MM.1S (cell line): Measurements from ENCODE around the gene KCNMB2.

Experiments used
- DNase-seq: peaks from one replicate; pipeline ENCODE4 v3.0.0-alpha.2; 2015
- H2AFZ ChIP-seq: fragments of 300-600 bp; sonication (generic); 2 replicates; pipeline ENCODE4 v1.6.0; 2016; ENCODE audit warnings: antibody characterized with exemption, low read length
- H3F3A ChIP-seq: fragments of 300-600 bp; sonication (generic); 2 replicates; pipeline ENCODE4 v1.6.1; 2016; ENCODE audit warnings: mild to moderate bottlenecking, antibody characterized with exemption, low read length, moderate library complexity, mixed read lengths; ENCODE audit not compliant: insufficient read depth
- H3K27ac ChIP-seq: fragments of 300-600 bp; sonication (generic); 2 replicates; pipeline ENCODE4 v1.5.1; 2016; ENCODE audit warnings: mild to moderate bottlenecking, low read length
- H3K27me3 ChIP-seq: fragments of 300-600 bp; sonication (generic); replicated peaks from 2 replicates; pipeline ENCODE4 v1.6.0; 2016; ENCODE audit warnings: low read length; ENCODE audit not compliant: insufficient read depth
- H3K36me3 ChIP-seq: fragments of 300-600 bp; sonication (generic); replicated peaks from 2 replicates; pipeline ENCODE4 v1.6.1; 2016; ENCODE audit warnings: mild to moderate bottlenecking, low read length, mixed read lengths; ENCODE audit not compliant: insufficient read depth
- H3K4me1 ChIP-seq: fragments of 300-600 bp; sonication (generic); 2 replicates; pipeline ENCODE4 v1.6.1; 2016; ENCODE audit warnings: low read length, mixed read lengths
- H3K4me2 ChIP-seq: fragments of 300-600 bp; sonication (generic); 2 replicates; pipeline ENCODE4 v1.6.0; 2016; ENCODE audit warnings: low read depth, low read length
- H3K4me3 ChIP-seq: fragments of 300-600 bp; sonication (generic); 2 replicates; pipeline ENCODE4 v1.5.1; 2016; ENCODE audit warnings: low read length, mixed read lengths
- H3K79me2 ChIP-seq: fragments of 300-600 bp; sonication (generic); 2 replicates; pipeline ENCODE4 v1.6.1; 2016; ENCODE audit warnings: mixed run types, low read length, mixed read lengths
- H3K9ac ChIP-seq: fragments of 300-600 bp; sonication (generic); 2 replicates; pipeline ENCODE4 v1.6.1; 2016; ENCODE audit warnings: low read length, mixed read lengths
- H3K9me2 ChIP-seq: fragments of 300-600 bp; sonication (generic); replicated peaks from 2 replicates; pipeline ENCODE4 v1.6.1; 2016; ENCODE audit warnings: mild to moderate bottlenecking, low read length, mixed read lengths; ENCODE audit not compliant: insufficient read depth
- H3K9me3 ChIP-seq: fragments of 300-600 bp; sonication (generic); replicated peaks from 2 replicates; pipeline ENCODE4 v1.6.1; 2016; ENCODE audit warnings: mild to moderate bottlenecking, low read length, mixed read lengths; ENCODE audit not compliant: insufficient read depth
- H4K20me1 ChIP-seq: fragments of 300-600 bp; sonication (generic); 2 replicates; pipeline ENCODE4 v1.6.1; 2016; ENCODE audit warnings: mild to moderate bottlenecking, low read length, moderate library complexity, mixed read lengths; ENCODE audit not compliant: insufficient read depth
- EZH2 ChIP-seq: fragments of 300-600 bp; sonication (generic); optimal IDR thresholded peaks from 2 replicates; pipeline ENCODE3; 2017; ENCODE audit warnings: low read depth, mild to moderate bottlenecking, antibody characterized with exemption, low read length, mixed read lengths
- EZH2phosphoT487 ChIP-seq: fragments of 300-600 bp; sonication (generic); IDR thresholded peaks from 2 replicates; pipeline ENCODE4 v1.6.1; 2018; ENCODE audit warnings: antibody characterized with exemption, low read length
- TF ChIP-seq, protein P1 (sequence below): fragments of 300-600 bp; sonication (generic); IDR thresholded peaks from 2 replicates; pipeline ENCODE4 v1.5.1; 2016; ENCODE audit warnings: antibody characterized with exemption, low read length, mixed read lengths

Gene KCNMB2

DNA sequence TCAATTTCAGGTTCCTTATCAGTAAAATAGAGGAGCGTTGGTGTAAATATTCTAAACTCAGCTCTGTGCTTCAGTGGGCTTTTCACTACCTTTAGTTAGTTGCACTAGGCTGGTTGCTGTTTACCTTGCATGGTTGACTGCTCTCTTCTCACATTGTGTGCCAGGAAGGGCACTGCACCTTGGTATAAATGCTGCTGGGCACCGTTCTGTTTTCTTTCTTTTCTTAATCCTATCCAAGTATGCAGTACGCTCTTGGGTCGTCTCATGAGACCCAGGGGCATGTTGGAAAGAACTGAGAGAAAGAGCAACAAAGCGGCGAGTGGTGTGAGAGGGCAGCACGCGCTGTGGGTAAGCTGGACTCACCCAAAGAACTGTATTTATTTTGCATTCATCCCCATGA lies 22.4 kb downstream of the KCNMB2 start:
- Histone ChIP-seq H3K36me3 (no peaks in the 10 kb centered on the region), H3K9me3 (no peaks in the 10 kb centered on the region), H3K9ac (no peak overlapping the region), H3K4me1 (peaks cover 22% of the 10 kb centered on the region), H2AFZ (no peak overlapping the region), H3F3A (no peaks in the 10 kb centered on the region), H3K27ac (no peak overlapping the region), H3K79me2 (no peaks in the 10 kb centered on the region), H4K20me1 (no peaks in the 10 kb centered on the region), H3K4me3 (no peak overlapping the region), H3K27me3 (no peaks in the 10 kb centered on the region), H3K4me2 (no peak overlapping the region), H3K9me2 (no peaks in the 10 kb centered on the region)
- TF ChIP-seq EZH2 (no peak), EZH2phosphoT487 (no peak)
- TF ChIP-seq, protein P1, sequence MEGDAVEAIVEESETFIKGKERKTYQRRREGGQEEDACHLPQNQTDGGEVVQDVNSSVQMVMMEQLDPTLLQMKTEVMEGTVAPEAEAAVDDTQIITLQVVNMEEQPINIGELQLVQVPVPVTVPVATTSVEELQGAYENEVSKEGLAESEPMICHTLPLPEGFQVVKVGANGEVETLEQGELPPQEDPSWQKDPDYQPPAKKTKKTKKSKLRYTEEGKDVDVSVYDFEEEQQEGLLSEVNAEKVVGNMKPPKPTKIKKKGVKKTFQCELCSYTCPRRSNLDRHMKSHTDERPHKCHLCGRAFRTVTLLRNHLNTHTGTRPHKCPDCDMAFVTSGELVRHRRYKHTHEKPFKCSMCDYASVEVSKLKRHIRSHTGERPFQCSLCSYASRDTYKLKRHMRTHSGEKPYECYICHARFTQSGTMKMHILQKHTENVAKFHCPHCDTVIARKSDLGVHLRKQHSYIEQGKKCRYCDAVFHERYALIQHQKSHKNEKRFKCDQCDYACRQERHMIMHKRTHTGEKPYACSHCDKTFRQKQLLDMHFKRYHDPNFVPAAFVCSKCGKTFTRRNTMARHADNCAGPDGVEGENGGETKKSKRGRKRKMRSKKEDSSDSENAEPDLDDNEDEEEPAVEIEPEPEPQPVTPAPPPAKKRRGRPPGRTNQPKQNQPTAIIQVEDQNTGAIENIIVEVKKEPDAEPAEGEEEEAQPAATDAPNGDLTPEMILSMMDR = no peak
- DNase-seq = no peak

DNA sequence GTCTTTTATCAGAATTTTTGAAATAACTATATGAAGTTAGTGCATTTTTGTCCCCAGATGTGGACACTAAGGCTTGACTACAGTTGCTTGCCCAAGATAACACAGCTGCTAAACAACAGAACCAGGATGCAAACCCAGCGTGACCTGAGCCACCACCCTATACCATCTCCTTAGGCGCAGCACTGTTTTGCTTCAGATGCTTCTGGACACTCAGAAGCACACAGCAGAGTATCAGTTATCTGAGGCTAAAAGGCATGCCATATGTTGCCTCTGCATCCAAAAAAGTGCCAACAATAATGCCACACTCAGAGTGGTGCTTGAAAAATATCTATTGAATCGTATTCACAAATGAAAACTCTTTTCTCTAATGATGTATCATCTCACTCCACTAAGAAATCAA lies 24.5 kb downstream of the KCNMB2 start:
- Histone ChIP-seq H3K9me3 (no peaks in the 10 kb centered on the region), H2AFZ (no peak overlapping the region), H3K4me1 (peaks cover 22% of the 10 kb centered on the region), H3F3A (no peaks in the 10 kb centered on the region), H3K27ac (no peak overlapping the region), H3K9ac (no peak overlapping the region), H3K27me3 (no peaks in the 10 kb centered on the region), H3K9me2 (no peaks in the 10 kb centered on the region), H3K4me3 (no peak overlapping the region), H3K4me2 (peak overlapping the region; percentile 34; the same call in 1 of the 2 replicates), H4K20me1 (no peaks in the 10 kb centered on the region), H3K36me3 (no peaks in the 10 kb centered on the region), H3K79me2 (no peaks in the 10 kb centered on the region)
- DNase-seq = no peak
- TF ChIP-seq, protein P1 = no peak
- no peak for TF ChIP-seq EZH2phosphoT487

DNA sequence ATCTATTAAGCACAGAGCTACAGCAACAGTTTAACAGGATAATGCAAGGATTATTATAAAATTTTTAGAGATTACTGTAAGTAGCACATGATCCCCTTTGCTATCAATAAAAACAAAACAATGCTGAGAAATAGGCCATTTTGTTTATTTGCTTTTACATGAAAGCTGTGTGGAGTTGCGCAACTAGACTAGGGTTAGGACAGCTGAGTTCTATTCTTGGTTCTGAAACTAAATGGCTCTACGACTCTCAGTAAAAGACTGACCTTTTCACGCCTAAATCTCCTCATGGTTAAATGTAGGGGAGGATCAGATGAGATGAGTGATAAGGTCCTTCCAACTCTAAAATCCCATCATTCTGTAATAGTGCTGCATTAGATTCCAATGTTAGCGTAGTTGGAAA lies 25.0 kb downstream of the KCNMB2 start:
- Histone ChIP-seq H3K4me1 (peaks cover 22% of the 10 kb centered on the region), H3F3A (no peaks in the 10 kb centered on the region), H3K9ac (no peak overlapping the region), H3K9me2 (no peaks in the 10 kb centered on the region), H3K79me2 (no peaks in the 10 kb centered on the region), H3K27me3 (no peaks in the 10 kb centered on the region), H3K4me3 (no peak overlapping the region), H4K20me1 (no peaks in the 10 kb centered on the region), H3K4me2 (peak overlapping the region; percentile 34), H3K36me3 (no peaks in the 10 kb centered on the region), H2AFZ (0 out of 2 replicates have a peak overlapping the region, but pooled peaks have one; percentile 3), H3K9me3 (no peaks in the 10 kb centered on the region), H3K27ac (peak overlapping the region; percentile 21; the same call in 1 of the 2 replicates)
- TF ChIP-seq EZH2phosphoT487 (no peak), EZH2 (no peak)
- TF ChIP-seq, protein P1 = no peak
- DNase-seq = peak; percentile 74
